Suprapubic skin (tissue), 3 donors: Measurements from ENCODE around the gene WDR86.

Experiments
- CTCF ChIP-seq, 2 donors: fragments of 200-600 bp in 1 of 2; fragments of 450-650 bp in 1 of 2; sonication (generic) in 1 of 2; IDR thresholded peaks; one replicate each; pipeline ENCODE4 v1.5.1; 2016 to 2019; ENCODE audit warnings: antibody characterized with exemption in 2 of 2, mild to moderate bottlenecking in 1 of 2, moderate library complexity in 1 of 2
- EP300 ChIP-seq: sonication (generic); formaldehyde crosslinking; IDR thresholded peaks from one replicate; pipeline ENCODE4 v1.6.1; 2017; ENCODE audit warnings: antibody characterized with exemption
- POLR2A ChIP-seq, 2 donors: fragments of 450-650 bp; IDR thresholded peaks; one replicate each; pipeline ENCODE4 v1.6.1; 2017; ENCODE audit warnings: antibody characterized with exemption in 2 of 2, mild to moderate bottlenecking in 2 of 2, moderate library complexity in 2 of 2

GRCh38 chr7:151448261-151449252, 38.7 kb upstream of the WDR86 start:
- TF ChIP-seq POLR2A (IDR thresholded peaks at IDR 0.05), result no peak
- peak; percentile 62 to 68 for TF ChIP-seq CTCF (IDR thresholded peaks at IDR 0.05)
- no peak for TF ChIP-seq EP300
